MCF 10A (cell line): ENCODE measurements around the gene SH2D1B. TPM values are rescaled to one million over a fixed set of nuclear protein-coding genes. Genes with fewer than 3 reads are reported as not detected.

ENCODE experiments used
- BruUV-seq: library from RNA; stranded (reverse); fragments of 400-500 nt; replicated peaks from 2 replicates; lab custom pipeline; 2021; lab: Mats Ljungman, UMichigan
- CTCF ChIA-PET: fragments of 300-600 bp; sonication (Branson Sonifier 250); formaldehyde crosslinking; extraction: SDS; loops from one replicate; lab custom pipeline; 2021; ENCODE audit warnings: antibody characterized with exemption, inconsistent platforms; lab: Yijun Ruan, JAX
- POLR2A ChIA-PET: fragments of 300-600, 350-650 bp; sonication (Branson Sonifier 250); formaldehyde crosslinking; extraction: SDS; loops from one replicate; lab custom pipeline; 2020; ENCODE audit warnings: antibody characterized with exemption, inconsistent platforms; lab: Yijun Ruan, JAX
- DNase-seq: peaks from one replicate; pipeline ENCODE4 v3.0.0-alpha.2; 2018; ENCODE audit not compliant: unreplicated experiment
- H3K27ac Mint-ChIP-seq: one replicate; pipeline ENCODE4 v1.8.0; 2022; ENCODE audit warnings: mild to moderate bottlenecking, low read depth, mixed read lengths; ENCODE audit not compliant: unreplicated experiment
- H3K27me3 Mint-ChIP-seq: one replicate; pipeline ENCODE4 v1.8.0; 2022; ENCODE audit warnings: mixed read lengths; ENCODE audit not compliant: insufficient read depth, unreplicated experiment
- H3K36me3 Mint-ChIP-seq: one replicate; pipeline ENCODE4 v1.8.0; 2022; ENCODE audit warnings: mild to moderate bottlenecking, moderate library complexity, mixed read lengths; ENCODE audit not compliant: insufficient read depth, unreplicated experiment
- H3K4me1 Mint-ChIP-seq: one replicate; pipeline ENCODE4 v1.8.0; 2022; ENCODE audit warnings: mixed read lengths; ENCODE audit not compliant: insufficient read depth, unreplicated experiment
- H3K4me3 Mint-ChIP-seq: one replicate; pipeline ENCODE4 v1.8.0; 2022; ENCODE audit warnings: mild to moderate bottlenecking, moderate library complexity, mixed read lengths; ENCODE audit not compliant: unreplicated experiment
- H3K9me3 Mint-ChIP-seq: one replicate; pipeline ENCODE4 v1.8.0; 2022; ENCODE audit warnings: mixed read lengths; ENCODE audit not compliant: unreplicated experiment
- intact Hi-C: fragments of 100-400 bp; cut with micrococcal nuclease; formaldehyde crosslinking; loops from 2 replicates; pipeline ENCODE4 v1.14.1; 2022
- total RNA-seq: library from RNA; stranded (reverse); gene quantifications from 2 replicates; pipeline ENCODE4 v1.2.3, GENCODE V29; 2022
- TF ChIP-seq, protein P1 (sequence below): fragments of 200-600 bp; IDR thresholded peaks from one replicate; pipeline ENCODE4 v1.8.0; 2022; ENCODE audit warnings: antibody characterized with exemption, mild to moderate bottlenecking; ENCODE audit not compliant: unreplicated experiment

The SH2D1B gene
- total RNA-seq, 1 experiment from 2014 or later: not detected

DNA sequence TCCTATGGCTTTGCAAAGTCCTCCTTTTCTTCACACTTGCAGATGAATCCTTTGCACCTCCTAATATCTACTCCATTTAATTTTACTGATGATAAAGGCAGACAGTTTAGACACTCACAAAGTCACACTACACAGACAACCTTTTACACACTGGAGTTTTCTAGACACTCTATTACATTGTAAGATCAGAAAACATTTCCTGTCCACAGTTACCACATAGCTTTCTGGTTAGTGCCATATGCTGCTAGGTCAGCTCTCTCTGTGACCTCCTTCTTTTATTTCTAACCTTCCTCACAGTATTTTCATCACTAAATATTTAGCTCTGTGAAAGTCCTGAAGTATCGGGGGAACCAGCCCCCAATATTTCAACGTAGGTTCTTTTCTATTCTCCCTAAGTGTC lies 5.1 kb downstream of the SH2D1B start:
- Mint-ChIP-seq H3K36me3 (no peaks in the 10 kb centered on the region), H3K9me3 (no peaks in the 10 kb centered on the region), H3K27me3 (no peaks in the 10 kb centered on the region), H3K4me1 (peaks cover 16% of the 10 kb centered on the region), H3K27ac (no peak overlapping the region), H3K4me3 (no peak overlapping the region)
- ChIA-PET CTCF (interaction anchor here (0.6 to 3.9 kb wide), 5 partner anchors 12 to 369 kb away, joined by 3 to 20 read pairs (median 8); no protein-coding TSS in a partner anchor), POLR2A (interaction anchor here (0.7 to 1.0 kb wide), 2 partner anchors 12 to 217 kb away, joined by 3 read pairs; no protein-coding TSS in a partner anchor)
- BruUV-seq: no TSS peak
- TF ChIP-seq, protein P1, sequence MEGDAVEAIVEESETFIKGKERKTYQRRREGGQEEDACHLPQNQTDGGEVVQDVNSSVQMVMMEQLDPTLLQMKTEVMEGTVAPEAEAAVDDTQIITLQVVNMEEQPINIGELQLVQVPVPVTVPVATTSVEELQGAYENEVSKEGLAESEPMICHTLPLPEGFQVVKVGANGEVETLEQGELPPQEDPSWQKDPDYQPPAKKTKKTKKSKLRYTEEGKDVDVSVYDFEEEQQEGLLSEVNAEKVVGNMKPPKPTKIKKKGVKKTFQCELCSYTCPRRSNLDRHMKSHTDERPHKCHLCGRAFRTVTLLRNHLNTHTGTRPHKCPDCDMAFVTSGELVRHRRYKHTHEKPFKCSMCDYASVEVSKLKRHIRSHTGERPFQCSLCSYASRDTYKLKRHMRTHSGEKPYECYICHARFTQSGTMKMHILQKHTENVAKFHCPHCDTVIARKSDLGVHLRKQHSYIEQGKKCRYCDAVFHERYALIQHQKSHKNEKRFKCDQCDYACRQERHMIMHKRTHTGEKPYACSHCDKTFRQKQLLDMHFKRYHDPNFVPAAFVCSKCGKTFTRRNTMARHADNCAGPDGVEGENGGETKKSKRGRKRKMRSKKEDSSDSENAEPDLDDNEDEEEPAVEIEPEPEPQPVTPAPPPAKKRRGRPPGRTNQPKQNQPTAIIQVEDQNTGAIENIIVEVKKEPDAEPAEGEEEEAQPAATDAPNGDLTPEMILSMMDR: no peak
- DNase-seq: no peak
- intact Hi-C loops: no loop called here

DNA sequence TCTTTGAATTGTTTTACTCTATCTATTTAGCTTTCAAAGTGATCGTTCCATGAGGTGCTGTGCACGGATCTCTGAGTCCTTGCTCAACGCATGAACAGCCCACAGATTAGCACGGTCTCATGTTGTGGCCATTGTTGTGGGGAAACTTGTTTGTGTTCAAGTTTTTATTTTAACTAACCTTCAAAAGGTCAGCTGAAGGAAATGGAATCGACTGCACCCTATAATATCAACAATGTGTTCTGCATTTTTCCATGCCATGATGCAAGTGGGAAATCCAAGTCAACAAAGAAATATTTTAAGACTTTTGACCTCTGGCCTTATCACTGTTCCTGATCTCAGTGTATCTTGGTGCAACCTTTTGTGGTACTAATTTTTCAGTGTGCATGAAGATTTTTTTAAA lies 6.1 kb downstream of the SH2D1B start:
- no TSS peak for BruUV-seq
- H3K4me3 Mint-ChIP-seq: no peak overlapping the region
- intact Hi-C loops: no loop called here
- H3K36me3 Mint-ChIP-seq: no peaks in the 10 kb centered on the region
- CTCF ChIA-PET: interaction anchor here (0.6 to 1.6 kb wide), 3 partner anchors 15 to 351 kb away, joined by 3 read pairs; no protein-coding TSS in a partner anchor
- H3K4me1 Mint-ChIP-seq: peaks cover 11% of the 10 kb centered on the region
- TF ChIP-seq, protein P1: no peak
- H3K9me3 Mint-ChIP-seq: no peaks in the 10 kb centered on the region
- POLR2A ChIA-PET: no interaction called here
- H3K27me3 Mint-ChIP-seq: no peaks in the 10 kb centered on the region
- no peak overlapping the region for H3K27ac Mint-ChIP-seq
- no peak for DNase-seq

DNA sequence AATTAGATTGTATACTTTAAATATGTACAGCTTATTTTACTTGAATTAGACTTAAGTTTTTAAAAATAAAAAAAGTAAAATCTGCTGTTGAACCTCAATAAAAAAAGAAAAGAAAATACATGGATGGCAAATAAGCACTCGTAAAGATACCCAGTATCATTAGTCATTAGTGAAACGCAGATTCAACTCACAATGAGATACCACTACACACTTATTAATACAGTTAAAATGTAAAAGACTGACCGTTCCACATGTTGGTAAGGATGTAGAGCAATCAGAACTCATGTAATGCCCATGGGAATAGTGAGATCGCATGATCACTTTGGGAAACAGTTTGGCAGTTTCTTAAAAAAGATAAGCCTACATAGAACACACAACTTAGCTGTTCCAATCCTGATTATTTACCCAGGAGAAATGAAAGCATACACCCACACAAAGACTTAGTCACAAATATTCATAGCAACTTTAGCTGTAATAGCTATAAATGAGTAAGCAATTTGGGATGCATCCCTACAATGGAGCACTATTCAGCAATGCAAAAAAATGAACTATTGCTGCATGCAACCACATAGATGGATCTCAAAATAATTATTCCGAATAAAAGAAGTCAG lies 7.3 kb downstream of the SH2D1B start:
- peak; percentile 56 for DNase-seq
- peaks cover under 1% of the 10 kb centered on the region for H3K27me3 Mint-ChIP-seq
- ChIA-PET POLR2A (interaction anchor here (0.7 to 1.1 kb wide), 5 partner anchors 9 to 348 kb away, joined by 3 to 4 read pairs (median 3); partner anchors contain the start of gene C1orf226), CTCF (interaction anchor here (0.6 to 1.6 kb wide), 10 partner anchors 13 to 664 kb away, joined by 3 to 4 read pairs (median 3); no protein-coding TSS in a partner anchor)
- H3K36me3 Mint-ChIP-seq: no peaks in the 10 kb centered on the region
- no peak overlapping the region for H3K4me3 Mint-ChIP-seq
- no peaks in the 10 kb centered on the region for H3K9me3 Mint-ChIP-seq
- H3K27ac Mint-ChIP-seq: no peak overlapping the region
- intact Hi-C loops: no loop called here
- H3K4me1 Mint-ChIP-seq: peaks cover 11% of the 10 kb centered on the region
- no TSS peak for BruUV-seq
- TF ChIP-seq, protein P1: no peak

DNA sequence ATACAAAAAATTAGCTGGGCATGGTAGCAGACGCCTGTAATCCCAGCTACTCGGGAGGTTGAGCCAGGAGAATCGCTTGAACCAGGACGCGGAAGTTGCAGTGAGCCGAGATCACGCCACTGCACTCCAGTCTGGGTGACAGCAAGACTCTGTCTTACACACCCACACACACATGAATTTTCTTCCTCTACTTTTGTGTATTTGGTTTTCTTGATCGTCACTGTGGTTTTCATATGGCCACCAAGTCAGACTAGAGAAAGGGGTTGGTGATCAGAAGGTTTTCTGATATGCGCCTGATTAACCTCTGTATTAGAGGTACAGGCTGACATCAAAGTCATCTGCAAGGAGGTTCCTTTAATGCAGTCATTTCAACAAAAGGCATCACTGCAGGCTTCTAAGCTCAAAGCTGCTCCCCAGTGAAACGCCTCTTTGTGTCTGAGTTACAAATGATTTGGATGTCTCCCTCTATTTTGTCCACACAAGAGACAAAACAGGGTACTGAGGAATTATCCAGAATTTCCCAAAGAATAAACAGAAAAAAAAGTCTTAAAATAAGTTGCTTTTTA lies 11.1 kb downstream of the SH2D1B start:
- intact Hi-C loops: no loop called here
- Mint-ChIP-seq H3K4me1 (peaks cover 8% of the 10 kb centered on the region), H3K36me3 (no peaks in the 10 kb centered on the region), H3K27me3 (peaks cover 38% of the 10 kb centered on the region), H3K4me3 (no peak overlapping the region), H3K9me3 (no peaks in the 10 kb centered on the region), H3K27ac (no peak overlapping the region)
- POLR2A ChIA-PET: no interaction called here
- CTCF ChIA-PET: interaction anchor here (1.2 to 3.3 kb wide), 4 partner anchors 9 to 364 kb away, joined by 3 to 19 read pairs (median 5); no protein-coding TSS in a partner anchor
- DNase-seq: no peak
- no TSS peak for BruUV-seq
- TF ChIP-seq, protein P1: no peak
